Hypothalamus (tissue), 51 donors: ENCODE results near the gene NAA80.

Source experiments
- DNase-seq, 51 donors: peaks; one replicate each; lab custom pipeline; 2025; lab: John Stamatoyannopoulos, UW

Gene NAA80

DNA sequence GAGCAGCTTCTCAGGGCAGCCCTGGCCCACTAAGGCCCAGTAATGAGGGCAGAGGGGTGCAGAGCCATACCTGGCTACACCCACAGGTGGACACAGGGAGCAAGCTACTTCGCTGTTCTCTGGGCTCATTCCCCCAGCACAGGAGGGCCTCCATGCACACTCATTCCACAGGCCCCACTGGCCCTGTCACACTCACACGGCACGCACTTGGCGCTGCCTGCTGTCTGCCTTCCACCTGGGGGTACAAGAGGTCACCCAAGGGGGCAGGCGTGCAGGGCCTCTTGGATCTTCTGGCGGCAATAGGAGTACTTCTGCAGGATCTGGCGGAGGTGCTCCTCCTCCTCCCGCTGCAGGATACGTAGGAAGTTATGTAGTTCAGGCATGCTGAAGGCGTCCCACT, 31.1 kb upstream of the NAA80 start:
- DNase-seq, result no peak

- DNase-seq, result peak; percentile 58 to 98 (median 93)
Observed at GRCh38 chr3:50327943-50328691, 28.9 kb upstream of the NAA80 start, which contains the start of gene TUSC2. TSS of gene TUSC2 (minus strand) at chr3:50328223. CDS start at chr3:50328099, 124 bp downstream.

DNA sequence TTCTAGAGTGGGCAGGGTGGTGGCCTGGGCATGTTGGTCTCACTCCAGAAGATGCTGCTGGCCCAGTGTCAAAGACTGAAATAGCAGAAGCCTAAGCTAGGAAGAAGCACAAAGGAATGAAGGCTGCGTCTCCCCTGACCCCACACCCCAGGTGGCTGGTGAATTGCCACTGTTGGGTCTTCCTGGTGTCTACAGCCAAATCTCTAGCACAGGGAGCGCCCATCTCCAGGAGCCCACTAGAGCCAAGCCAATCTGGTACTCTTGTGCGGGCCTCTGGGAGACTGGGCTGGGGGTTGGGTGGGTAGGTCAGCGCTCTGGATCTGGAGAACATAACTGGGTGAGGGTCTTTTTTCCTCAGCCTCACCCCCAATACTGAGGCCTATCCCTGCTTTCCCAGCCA, 27.9 kb upstream of the NAA80 start:
- no peak for DNase-seq

DNA sequence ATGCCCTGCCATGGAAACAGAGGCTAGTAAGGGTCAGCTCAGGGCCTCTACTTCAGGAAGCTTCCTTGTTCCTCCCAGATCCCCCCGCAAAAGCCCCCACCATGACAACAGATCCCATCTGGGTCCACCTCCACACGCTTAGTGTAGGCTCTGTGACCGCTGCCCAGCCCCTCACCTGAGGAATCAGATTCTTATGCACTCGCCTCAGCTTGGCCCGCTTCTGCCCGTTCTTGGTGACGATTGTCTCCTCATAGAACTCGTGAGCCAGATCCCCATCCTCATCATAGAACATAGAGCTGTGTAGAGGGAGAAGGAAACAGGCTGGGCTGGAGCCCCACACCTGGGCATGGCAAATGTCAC, 27.0 kb upstream of the NAA80 start:
- no peak for DNase-seq

- no peak for DNase-seq
Observed at GRCh38 chr3:50325497-50326181, 26.4 kb upstream of the NAA80 start.

- no peak for DNase-seq
Observed at GRCh38 chr3:50325113-50325480, 25.9 kb upstream of the NAA80 start.

DNA sequence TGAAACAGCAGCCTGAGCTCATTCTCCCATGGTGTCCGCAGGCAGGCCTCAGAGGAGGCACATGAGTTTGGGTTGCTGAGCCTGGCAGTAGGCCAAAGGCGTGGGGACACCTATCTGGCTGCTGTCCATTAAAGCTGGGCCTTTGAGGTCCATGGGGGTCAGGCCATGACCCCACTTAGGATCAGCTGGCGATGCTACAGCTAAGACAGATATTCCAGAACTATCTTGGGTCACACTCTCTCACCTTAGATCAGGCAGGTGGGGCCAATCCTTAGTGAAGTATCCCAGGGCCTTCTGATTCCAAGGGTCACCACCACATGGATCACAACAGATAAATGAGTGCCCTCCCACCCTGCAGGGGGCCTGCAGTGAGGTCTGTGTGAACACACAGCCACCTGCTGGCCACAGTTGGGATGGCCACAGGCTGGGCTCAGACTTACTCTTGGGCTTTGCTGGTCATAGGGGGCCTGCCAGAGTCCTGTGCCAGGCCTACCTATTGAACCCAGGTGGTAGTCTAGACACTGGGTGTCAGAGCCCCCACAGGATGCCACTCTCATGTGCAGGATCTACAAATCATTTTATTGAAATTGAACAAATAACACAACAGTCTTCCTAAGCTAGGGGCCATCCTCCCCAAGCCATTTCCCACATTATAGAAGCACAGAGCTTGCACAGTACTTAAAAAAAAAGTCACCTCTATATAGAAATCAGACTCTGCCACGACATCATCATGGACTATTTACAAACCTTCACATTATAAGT, 25.3 kb upstream of the NAA80 start:
- DNase-seq, result peak in 33 of 51 donors; percentile 11 to 72 (median 49)

- peak in 1 of 51 donors; percentile 10 for DNase-seq
Observed at GRCh38 chr3:50323614-50324199, 24.5 kb upstream of the NAA80 start.

DNA sequence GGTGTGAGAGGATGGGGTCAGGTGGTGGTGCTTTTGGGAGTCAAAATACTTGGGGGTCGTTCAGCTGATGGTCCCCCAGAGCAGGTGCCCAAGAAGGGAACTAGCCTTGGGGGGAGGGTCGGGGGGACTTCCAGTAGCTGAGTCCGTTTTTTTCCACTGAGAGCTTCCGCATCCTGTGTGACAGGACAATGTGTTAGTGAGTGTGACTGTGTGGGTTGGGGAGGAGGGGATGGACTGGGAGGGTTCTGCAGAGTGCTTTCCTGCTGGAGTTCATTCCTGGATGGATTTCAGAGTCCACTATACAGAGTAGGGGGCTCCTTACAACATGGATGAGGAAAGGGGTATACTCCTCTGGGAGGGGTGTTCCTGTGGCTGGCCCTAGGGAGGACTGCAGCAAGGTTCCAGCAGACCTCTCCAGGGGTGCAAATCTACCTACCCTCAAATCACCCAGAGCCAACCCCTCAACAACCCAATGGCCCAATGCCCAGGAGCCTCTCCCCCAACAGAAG, 23.9 kb upstream of the NAA80 start:
- peak in 4 of 51 donors; percentile 16 to 33 (median 20) for DNase-seq

DNA sequence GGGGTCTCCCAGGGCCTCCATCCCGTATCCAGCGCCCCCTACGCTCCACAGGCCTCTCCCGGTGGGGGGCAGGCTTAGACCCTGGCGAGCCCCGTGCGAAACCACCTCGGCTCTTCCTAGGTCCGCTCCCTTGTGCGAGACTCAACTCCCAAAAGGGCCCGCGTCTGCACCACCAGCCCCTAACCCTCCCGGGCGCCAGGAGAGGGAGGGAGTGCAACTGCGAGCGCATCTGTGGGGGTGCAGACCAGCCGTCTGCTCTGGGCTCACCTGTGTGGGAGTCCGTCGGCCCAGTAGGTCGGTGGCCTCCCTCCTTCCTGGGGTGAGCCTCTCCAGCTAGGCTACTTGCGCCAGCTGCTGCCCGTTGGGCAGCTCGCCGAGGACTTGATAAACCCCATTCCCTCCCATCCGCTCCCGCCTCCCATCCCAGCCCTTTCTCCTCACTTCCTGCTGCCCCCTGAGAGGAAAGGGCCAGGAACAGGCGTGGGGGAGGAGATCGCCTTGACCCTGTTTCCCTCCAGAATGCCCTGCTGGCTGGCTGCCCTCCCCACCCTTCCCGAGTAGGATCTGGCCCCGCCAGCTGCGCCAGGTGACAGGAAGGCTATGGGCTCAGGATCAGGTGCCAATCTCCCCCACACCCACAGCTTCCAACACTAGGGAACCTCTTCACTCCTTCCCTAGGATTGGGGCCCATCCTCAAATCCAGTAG, 23.3 kb upstream of the NAA80 start, which contains the start of gene HYAL2:
TSS of gene HYAL2 (minus strand) at position 360 of the 706 bp plus-strand sequence. CDS start 2,256 bp downstream, outside the sequence.
- no peak for DNase-seq

- no peak for DNase-seq
Observed at GRCh38 chr3:50322115-50322385, 22.8 kb upstream of the NAA80 start.

- peak; percentile 71 to 98 (median 89) for DNase-seq
Observed at GRCh38 chr3:50321336-50322114, 22.3 kb upstream of the NAA80 start.

- peak in 49 of 51 donors; percentile 59 to 95 (median 87) for DNase-seq
Observed at GRCh38 chr3:50320853-50321335, 21.7 kb upstream of the NAA80 start.

DNA sequence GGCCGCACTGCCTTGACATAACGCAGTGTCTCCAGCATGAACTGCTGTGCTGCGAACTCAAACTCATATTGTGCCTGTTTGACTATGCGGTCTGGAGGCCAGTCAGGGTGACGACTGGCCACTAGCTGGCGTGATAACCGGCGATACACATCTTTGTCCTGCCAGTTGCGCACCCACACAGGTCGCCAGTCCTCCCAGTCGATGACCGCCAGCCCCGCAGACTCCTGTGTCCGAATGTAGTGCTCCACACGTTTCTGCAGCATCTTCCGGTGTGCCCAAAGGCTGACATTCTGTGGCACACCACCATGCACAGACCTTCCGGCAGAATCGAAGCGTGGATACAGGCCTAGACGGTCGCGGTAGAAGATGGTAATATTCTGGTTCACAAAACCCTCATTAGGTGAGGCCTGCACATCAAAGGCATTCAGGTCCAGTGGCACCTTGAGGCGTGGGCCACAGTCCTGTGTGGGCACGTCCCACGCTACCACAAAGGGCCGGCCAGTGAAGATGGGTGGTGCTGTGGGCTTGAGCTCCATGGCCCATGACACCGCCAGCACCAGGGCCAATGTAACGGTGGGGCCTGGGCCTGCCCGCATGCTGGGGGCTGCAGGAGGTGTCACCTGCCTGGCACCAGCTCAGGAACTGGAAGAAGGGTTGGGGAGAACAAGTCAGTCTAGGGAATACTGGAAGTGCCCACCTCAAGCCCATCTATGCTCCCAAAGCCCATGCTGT, 20.9 kb upstream of the NAA80 start:
- DNase-seq, result no peak

GRCh38 chr3:50319181-50319893, 20.1 kb upstream of the NAA80 start:
- no peak for DNase-seq

DNA sequence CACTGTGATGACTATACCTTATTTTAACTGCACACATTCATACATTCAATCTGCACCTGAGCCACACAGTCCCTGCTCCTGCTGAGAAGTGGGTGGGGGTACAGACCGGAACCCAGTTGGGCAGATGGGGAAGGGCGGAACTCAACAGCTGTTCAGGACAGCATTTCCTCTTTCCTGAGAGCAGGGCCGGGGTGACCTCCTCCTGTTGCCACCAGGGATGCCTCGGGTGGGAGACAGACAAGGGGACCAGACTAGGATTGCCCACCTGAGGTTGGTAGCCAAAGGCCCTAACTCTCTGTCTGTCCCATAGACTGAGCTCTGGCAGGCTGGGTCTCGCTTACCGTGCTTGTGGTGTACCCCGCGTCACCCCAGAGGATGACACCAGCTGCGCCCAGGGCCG, 19.4 kb upstream of the NAA80 start:
- DNase-seq, result no peak

GRCh38 chr3:50318163-50318562, 19.0 kb upstream of the NAA80 start:
- no peak for DNase-seq

DNA sequence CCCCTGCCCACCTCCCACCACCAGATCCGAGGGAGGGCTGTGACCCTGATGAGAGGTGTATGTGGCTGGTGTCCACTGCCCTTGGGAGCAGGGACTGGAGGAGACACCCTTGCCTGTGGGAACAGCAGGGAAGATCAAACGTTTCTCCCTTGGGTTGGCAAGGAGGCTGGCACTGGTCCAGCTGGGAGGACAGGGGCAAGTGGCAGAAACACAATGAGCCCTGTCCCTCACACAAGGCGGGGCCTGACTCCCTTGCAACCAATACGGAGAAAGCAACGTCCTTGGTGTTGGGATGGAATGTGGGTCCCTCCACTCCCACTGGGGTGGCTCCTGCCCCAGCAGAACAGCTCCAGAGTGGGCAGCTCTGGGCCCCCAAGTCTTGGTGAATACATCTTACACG, 18.1 kb upstream of the NAA80 start:
- DNase-seq, result no peak
